ENCODE results near the gene NECAB2. TPM values are rescaled to one million over a fixed set of nuclear protein-coding genes. Genes with fewer than 3 reads are reported as not detected.
"Not testable (repeated sequence)": the region's sequence is repeated elsewhere in the genome, so short reads cannot be mapped to it uniquely, and the experiment has no call there.

Gene NECAB2
- total RNA-seq, 1 donor from 2014 or later: 6.5 TPM

DNA sequence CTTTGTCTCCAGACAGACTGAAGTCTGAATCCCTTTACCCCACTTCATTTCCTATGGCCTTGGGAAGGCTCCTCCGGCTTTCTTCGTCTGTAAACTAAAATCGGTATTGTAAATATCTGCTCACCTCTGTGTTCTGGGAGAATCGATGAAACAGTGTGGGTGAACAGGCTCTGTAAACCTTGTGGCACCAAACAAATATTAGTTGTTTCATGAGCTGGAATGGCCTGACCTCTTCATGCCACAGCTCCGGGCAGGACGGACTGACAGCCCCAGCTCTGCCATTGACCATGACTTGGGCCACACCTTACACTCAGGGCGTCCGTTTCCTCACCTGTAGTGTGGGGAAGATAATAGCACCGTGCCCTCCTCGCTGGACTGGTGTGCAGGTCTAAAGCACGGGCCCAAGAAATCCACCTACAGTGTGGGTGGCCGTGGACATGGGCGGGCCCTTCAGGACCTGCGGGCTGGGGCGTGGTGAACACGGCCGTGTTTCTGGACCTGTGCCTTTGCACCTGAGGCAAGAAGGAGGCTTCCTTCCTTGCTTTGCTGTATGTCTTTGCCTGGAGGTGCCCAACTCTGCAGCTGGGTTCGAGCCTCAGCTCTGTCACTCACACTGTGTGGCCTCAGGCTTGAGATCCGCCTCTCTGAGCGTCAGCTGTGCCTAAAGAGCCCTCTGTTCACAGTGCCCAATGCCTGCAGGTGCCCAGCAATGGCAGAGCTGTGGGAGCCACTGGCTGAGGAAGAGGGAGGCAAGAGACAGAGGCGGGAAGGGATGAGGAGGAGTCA is 21.1 kb upstream of the NECAB2 start:
- no peaks in the 10 kb centered on the region for H3K4me1 Mint-ChIP-seq (ENCODE audit: unreplicated experiment)
- H3K4me3 Mint-ChIP-seq: no peak overlapping the region
- no peaks in the 10 kb centered on the region for H3K36me3 Mint-ChIP-seq
- no peak for DNase-seq (ENCODE audit: extremely low spot score, unreplicated experiment)
- H3K9me3 Mint-ChIP-seq: no peaks in the 10 kb centered on the region
- peak overlapping the region; percentile 17 for H3K27ac Mint-ChIP-seq
- TF ChIP-seq, protein P1, sequence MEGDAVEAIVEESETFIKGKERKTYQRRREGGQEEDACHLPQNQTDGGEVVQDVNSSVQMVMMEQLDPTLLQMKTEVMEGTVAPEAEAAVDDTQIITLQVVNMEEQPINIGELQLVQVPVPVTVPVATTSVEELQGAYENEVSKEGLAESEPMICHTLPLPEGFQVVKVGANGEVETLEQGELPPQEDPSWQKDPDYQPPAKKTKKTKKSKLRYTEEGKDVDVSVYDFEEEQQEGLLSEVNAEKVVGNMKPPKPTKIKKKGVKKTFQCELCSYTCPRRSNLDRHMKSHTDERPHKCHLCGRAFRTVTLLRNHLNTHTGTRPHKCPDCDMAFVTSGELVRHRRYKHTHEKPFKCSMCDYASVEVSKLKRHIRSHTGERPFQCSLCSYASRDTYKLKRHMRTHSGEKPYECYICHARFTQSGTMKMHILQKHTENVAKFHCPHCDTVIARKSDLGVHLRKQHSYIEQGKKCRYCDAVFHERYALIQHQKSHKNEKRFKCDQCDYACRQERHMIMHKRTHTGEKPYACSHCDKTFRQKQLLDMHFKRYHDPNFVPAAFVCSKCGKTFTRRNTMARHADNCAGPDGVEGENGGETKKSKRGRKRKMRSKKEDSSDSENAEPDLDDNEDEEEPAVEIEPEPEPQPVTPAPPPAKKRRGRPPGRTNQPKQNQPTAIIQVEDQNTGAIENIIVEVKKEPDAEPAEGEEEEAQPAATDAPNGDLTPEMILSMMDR (conservative IDR thresholded peaks at IDR 0.05): no peak
- H3K27me3 Mint-ChIP-seq: no peaks in the 10 kb centered on the region

DNA sequence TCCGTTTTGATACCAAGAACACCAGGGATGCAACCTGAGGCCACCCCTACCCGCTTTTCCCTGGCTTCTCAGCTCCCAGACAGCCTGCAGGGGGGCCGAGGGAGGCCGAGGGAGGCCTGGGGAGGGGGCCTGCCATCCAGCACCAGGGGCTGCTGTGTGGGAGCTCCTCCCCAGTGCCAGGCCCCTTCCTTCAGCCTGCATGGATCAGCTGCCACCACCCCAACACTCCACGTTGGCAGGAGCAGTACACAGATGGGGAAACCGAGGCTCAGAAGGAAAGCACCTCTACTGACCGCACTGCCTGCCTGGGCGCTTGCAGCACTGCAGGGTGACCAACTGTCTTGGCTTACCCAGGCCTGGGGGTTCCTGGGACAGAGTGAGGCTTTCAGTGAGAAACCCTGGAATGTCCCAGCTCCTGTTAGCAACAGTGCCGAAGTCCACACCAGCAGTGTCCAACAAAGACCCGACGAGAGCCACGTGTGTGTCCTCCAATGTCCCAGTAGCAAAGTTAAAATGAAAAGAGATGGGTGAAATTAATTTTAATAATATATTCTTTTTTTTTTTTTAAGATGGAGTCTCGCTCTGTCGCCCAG is 20.3 kb upstream of the NECAB2 start:
- no peak overlapping the region for H3K27ac Mint-ChIP-seq
- no peaks in the 10 kb centered on the region for H3K9me3 Mint-ChIP-seq
- no peak for DNase-seq (ENCODE audit: extremely low spot score, unreplicated experiment)
- TF ChIP-seq, protein P1 (conservative IDR thresholded peaks at IDR 0.05): no peak
- no peaks in the 10 kb centered on the region for H3K4me1 Mint-ChIP-seq (ENCODE audit: unreplicated experiment)
- H3K27me3 Mint-ChIP-seq: no peaks in the 10 kb centered on the region
- H3K4me3 Mint-ChIP-seq: no peak overlapping the region
- H3K36me3 Mint-ChIP-seq: no peaks in the 10 kb centered on the region

DNA sequence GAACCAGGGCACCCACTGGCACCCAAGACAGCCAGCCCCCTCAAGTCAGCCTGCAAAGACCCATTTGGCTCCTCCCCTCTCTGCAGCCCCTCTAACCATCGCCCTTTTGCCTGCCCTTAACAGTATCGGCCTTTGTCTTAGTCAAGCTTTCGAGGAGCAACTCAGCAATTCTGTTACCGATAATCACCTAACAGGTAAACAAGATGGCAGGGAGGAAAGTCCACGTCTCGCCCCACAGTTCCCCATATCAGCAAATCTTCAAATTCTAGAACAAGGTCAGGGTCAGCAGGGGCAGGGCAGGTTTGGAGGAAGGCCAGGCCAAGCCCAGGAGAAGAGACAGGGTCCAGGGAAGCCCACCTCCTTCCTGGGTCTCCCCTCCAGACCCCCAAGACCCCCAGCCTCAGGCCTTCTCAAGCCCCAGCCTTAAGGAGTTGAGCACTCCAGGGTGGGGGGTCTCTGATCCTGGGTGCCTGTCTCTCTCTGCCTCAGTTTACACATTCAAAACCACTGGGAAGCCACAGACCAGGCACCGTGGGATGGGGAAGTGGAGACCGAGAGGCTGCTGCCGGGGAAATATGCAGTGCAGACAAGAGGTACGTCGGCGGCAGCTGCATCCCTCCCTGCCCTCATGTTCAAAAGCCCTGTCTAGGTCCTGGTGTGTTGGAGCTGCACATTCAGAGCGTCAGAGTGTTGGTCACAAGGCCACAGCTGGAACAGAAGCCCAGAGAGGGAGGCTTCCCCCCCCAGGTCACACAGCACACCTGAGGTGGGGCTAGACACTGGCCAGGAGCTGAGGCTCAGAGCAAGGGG is 18.9 kb upstream of the NECAB2 start:
- Mint-ChIP-seq H3K9me3 (no peaks in the 10 kb centered on the region), H3K4me1 (ENCODE audit: unreplicated experiment) (peaks cover 4% of the 10 kb centered on the region)

DNA sequence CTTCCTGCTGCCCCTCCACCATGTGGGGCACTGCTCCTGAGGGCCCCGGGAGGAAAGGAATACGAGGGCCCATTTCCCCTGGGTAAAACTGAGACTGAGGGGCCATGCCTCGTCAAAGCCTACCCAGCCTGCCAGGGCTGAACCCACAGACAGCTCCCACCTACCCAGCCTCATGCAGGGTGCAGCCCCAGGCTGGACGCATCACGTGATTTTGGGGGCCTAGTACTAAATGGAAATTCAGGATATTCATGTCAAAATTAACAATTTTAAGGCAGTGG is 18.4 kb upstream of the NECAB2 start:
- Mint-ChIP-seq H3K9me3 (no peaks in the 10 kb centered on the region), H3K27me3 (no peaks in the 10 kb centered on the region), H3K4me1 (ENCODE audit: unreplicated experiment) (peaks cover 9% of the 10 kb centered on the region), H3K4me3 (no peak overlapping the region), H3K36me3 (no peaks in the 10 kb centered on the region), H3K27ac (no peak overlapping the region)
- no peak for DNase-seq (ENCODE audit: extremely low spot score, unreplicated experiment)
- TF ChIP-seq, protein P1 (conservative IDR thresholded peaks at IDR 0.05): no peak

More for the DNA sequence above, 18.9 kb upstream of the NECAB2 start:
- no peak for DNase-seq (ENCODE audit: extremely low spot score, unreplicated experiment)
- TF ChIP-seq, protein P1 (conservative IDR thresholded peaks at IDR 0.05): no peak
- H3K27ac Mint-ChIP-seq: peak overlapping the region; percentile 34
- no peaks in the 10 kb centered on the region for H3K27me3 Mint-ChIP-seq
- no peaks in the 10 kb centered on the region for H3K36me3 Mint-ChIP-seq
- no peak overlapping the region for H3K4me3 Mint-ChIP-seq

DNA sequence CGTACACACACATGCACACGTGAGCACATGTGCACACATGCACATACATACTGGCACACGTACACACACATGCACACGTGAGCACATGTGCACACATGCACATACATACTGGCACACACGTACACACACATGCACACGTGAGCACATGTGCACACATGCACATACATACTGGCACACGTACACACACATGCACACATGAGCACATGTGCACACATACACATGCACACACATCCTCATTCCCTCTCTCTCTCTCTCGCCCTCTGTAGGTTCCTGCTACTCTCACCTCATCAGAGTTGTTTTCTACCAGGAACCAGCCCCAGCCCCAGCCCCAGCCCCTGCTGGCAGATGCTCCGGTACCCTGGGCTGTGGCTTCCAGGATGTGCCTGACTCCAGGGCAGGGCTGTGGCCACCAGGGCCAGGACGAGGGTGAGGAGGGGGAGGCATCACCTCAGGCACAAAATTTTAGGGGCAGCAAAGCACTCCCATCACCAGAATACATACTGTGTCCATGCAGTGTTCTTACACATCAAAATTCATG is 17.1 kb upstream of the NECAB2 start:
- H3K4me3 Mint-ChIP-seq; H3K9me3 Mint-ChIP-seq; H3K4me1 Mint-ChIP-seq (ENCODE audit: unreplicated experiment); H3K36me3 Mint-ChIP-seq; H3K27me3 Mint-ChIP-seq; DNase-seq (ENCODE audit: extremely low spot score, unreplicated experiment): not testable (repeated sequence)
- H3K27ac Mint-ChIP-seq: peak overlapping the region; percentile 28
- TF ChIP-seq, protein P1 (conservative IDR thresholded peaks at IDR 0.05): peak; percentile 25

Data from type B pancreatic cell (in vitro differentiated cells).